ENCODE measurements around the gene KCNAB1.

Gene KCNAB1

DNA sequence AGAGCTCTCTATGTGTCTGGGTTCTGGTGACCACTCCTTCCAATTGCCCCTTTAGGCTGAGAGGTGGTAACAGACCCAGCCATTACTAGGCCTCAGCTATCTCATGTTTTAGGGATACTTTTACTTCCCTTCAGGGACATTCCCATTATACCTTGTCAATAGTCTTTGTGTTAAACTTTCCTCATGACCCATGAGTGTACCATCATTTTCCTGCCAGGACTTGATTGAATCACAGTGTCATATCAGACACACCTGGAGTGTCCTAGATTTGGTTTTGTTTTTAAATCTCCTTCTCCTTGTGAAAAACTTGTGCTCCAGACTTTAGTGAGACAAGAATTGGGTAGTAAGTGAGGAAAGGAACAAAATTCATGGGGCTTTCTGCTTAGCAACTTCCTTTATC is 136.6 kb downstream of the KCNAB1 start:
- H3K4me3 ChIP-seq (ENCODE audit: control insufficient read depth, low read depth, low read length), result no peak overlapping the region
- TF ChIP-seq, protein P1, sequence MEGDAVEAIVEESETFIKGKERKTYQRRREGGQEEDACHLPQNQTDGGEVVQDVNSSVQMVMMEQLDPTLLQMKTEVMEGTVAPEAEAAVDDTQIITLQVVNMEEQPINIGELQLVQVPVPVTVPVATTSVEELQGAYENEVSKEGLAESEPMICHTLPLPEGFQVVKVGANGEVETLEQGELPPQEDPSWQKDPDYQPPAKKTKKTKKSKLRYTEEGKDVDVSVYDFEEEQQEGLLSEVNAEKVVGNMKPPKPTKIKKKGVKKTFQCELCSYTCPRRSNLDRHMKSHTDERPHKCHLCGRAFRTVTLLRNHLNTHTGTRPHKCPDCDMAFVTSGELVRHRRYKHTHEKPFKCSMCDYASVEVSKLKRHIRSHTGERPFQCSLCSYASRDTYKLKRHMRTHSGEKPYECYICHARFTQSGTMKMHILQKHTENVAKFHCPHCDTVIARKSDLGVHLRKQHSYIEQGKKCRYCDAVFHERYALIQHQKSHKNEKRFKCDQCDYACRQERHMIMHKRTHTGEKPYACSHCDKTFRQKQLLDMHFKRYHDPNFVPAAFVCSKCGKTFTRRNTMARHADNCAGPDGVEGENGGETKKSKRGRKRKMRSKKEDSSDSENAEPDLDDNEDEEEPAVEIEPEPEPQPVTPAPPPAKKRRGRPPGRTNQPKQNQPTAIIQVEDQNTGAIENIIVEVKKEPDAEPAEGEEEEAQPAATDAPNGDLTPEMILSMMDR (IDR thresholded peaks at IDR 0.05; ENCODE audit: control insufficient read depth, insufficient read depth, low read depth, low read length, missing control alignments), result no peak
- no peak for DNase-seq (ENCODE audit: low read depth)

DNA sequence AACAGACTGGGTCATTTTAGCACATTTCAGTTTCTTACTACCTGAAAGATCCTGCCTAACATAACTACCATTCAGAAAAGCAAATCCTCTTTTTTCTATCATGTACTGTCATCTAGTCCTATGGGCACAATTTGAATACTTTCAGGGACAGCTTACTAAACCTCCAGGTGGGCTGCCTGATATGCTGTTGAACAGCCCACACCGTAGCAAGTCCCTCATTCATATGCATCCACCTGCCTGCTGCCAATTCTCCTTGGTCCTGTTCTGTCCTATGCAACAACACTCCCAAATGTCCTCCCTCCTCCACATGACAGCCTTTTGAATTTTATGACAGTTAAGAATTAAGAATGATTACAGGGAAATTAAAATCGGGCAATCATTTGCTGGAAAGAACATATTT is 137.9 kb downstream of the KCNAB1 start:
- no peak overlapping the region for H3K4me3 ChIP-seq (ENCODE audit: control insufficient read depth, low read depth, low read length)
- TF ChIP-seq, protein P1 (IDR thresholded peaks at IDR 0.05; ENCODE audit: control insufficient read depth, insufficient read depth, low read depth, low read length, missing control alignments), result no peak
- DNase-seq (ENCODE audit: low read depth), result no peak

DNA sequence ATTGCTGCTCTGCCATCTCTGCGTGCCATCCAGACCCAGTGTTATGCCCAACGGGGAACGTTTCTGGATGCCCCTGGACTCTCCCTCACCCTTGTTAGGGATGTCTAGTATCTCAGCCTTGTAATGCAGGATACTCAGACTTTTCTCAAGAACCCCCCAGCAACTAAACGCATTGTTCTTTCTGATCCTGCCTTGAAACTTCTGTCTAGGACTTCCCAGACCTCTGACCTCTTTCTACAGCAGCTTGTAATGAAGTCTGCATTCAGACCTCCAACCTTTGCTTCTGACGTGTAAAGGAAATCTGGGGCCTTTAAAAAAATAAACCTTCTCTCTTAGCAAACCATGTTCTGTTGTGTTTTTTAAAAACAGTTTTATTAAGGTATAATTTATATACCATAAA is 139.5 kb downstream of the KCNAB1 start:
- H3K4me3 ChIP-seq (ENCODE audit: control insufficient read depth, low read depth, low read length), result no peak overlapping the region
- TF ChIP-seq, protein P1 (IDR thresholded peaks at IDR 0.05; ENCODE audit: control insufficient read depth, insufficient read depth, low read depth, low read length, missing control alignments), result no peak
- no peak for DNase-seq (ENCODE audit: low read depth)

DNA sequence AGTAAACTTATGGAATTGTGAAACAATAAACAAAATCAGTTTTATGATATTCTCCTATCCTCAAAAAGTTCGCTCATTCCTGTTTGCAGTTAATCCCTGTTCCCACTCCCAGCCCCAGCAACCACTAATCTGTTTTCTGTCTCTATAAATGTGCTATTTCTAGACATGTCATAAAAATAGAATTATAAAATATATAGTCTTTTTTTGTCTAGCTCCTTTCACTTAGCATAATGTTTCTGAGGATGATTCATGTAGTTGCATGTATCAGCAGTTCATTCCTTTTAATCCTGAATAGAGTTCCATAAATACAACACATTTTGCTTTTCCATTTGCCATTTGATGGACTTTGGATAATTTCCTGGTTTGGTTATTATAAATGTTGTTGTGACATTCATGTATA is 140.0 kb downstream of the KCNAB1 start:
- H3K4me3 ChIP-seq (ENCODE audit: control insufficient read depth, low read depth, low read length), result no peak overlapping the region
- DNase-seq (ENCODE audit: low read depth), result no peak
- TF ChIP-seq, protein P1 (IDR thresholded peaks at IDR 0.05; ENCODE audit: control insufficient read depth, insufficient read depth, low read depth, low read length, missing control alignments), result no peak

DNA sequence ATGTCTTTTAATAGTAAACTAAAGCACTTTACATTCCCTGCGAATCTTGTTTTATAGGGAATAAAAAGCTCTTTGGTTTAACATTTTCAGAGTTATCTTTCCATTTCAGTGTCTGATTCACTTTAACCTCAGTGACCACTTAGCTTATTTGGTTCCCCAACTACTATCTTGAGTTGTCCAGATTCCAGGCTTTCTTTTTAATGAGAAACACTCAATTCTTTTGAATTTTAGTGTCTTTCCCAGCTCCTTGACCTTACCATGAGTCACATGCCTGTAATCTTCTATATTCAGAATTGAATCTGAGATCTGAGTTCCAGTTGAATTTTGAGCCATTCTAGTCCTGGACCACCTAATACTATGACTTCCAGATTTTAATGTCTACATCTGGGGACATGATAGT is 144.4 kb downstream of the KCNAB1 start:
- H3K4me3 ChIP-seq (ENCODE audit: control insufficient read depth, low read depth, low read length), result no peak overlapping the region
- DNase-seq (ENCODE audit: low read depth), result no peak
- TF ChIP-seq, protein P1 (IDR thresholded peaks at IDR 0.05; ENCODE audit: control insufficient read depth, insufficient read depth, low read depth, low read length, missing control alignments), result no peak

DNA sequence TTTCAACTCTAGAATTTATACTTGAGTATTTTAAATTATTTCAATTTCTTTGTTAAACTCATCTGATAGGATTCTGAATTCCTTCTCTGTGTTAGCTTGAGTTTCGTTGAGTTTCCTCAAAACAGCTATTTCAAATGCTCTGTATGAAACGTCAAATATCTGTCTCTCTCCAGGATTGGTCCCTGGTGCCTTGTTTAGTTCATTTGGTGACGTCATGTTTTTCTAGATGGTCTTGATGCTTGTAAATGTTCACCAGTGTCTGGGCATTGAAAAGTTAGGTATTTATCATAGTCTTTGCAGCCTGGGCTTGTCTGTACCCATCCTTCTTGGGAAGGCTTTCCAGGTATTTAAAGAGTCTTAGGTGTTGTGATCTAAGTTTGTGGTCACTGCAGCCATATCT is 151.1 kb downstream of the KCNAB1 start:
- DNase-seq (ENCODE audit: low read depth), result no peak
- no peak overlapping the region for H3K4me3 ChIP-seq (ENCODE audit: control insufficient read depth, low read depth, low read length)
- TF ChIP-seq, protein P1 (IDR thresholded peaks at IDR 0.05; ENCODE audit: control insufficient read depth, insufficient read depth, low read depth, low read length, missing control alignments), result no peak

Measured in AG09309 (cell line).